Measurements from ENCODE around the gene DAB1.
"Not testable (repeated sequence)": the region's sequence is repeated elsewhere in the genome, so short reads cannot be mapped to it uniquely, and the experiment has no call there.

The DAB1 gene

GRCh38 chr1:57127976-57128375 lies 295.9 kb downstream of the DAB1 start:
- no peak for DNase-seq (ENCODE audit: low spot score)
- FAIRE-seq, result no peak

GRCh38 chr1:57124768-57125446 lies 299.0 kb downstream of the DAB1 start:
- FAIRE-seq (no peak), DNase-seq (ENCODE audit: low spot score) (peak; percentile 15)

DNA sequence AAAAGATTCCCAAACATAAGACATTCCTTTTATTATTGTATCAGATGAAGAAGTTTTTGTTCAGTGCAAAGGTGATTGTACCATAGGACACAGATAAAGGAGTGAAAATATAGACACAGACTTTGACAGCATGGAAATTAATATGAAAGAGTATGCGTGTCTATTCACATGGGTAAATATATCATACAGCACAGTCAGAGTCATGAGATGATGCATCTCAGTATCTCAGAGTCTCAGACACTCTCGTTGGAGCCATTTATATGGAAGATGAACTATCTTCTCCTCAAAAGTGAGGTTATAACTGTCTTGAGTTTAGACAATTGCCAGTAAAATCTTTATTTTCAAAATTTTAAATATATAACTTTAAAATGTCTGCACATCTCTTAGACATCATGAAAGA lies 299.7 kb downstream of the DAB1 start:
- DNase-seq (ENCODE audit: low spot score) (no peak), FAIRE-seq (no peak)

DNA sequence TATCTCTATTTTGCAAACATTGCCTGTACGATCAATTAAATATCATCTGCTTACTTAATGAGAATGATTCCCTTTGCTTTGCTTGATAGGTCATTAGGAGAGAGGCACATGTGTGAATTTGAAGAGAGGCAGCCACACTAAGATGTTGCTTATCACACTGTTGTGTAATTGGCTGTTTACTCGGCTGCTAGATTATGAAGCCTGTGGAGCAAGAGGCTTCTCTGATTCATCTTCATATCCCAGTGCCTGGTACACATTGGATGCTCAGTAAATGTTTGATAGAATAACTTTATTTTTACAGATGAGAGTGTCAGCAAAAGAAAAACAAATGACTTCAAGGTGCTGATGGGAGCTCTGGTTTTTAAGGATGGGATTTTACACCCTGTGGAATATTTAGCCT lies 301.8 kb downstream of the DAB1 start:
- no peak for FAIRE-seq

DNA sequence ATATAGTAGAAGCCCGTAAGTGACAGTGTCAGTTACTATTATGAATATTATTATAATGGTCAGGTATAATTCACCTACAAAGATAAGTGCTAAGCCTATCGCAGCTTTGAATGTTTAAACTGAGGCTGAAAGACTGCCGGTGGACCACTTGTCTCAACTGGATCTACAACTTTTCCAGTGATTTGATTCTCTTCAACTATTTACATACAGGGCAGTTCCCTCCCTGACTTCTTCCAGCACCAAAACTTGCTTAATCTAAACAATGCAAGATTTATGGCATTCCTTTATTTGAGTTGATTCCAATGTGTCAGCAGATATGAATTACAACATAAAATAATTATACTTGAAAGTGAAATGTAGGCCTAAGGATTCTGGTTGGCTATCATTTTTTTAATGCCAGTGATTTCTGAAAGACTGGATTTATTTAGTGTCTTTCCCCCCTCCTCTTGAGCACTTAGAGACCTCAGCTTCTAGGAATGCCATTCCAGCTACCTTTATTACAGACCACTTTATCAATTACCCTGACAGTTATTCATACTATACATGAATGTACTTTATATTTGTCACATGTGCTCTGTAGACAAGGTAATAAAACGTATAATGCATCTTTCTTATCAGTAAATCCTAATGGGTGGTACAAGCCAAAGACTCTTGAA lies 304.8 kb downstream of the DAB1 start:
- FAIRE-seq, result no peak
- DNase-seq (ENCODE audit: low spot score), result no peak

More for the DNA sequence above, 301.8 kb downstream of the DAB1 start:
- no peak for DNase-seq (ENCODE audit: low spot score)

DNA sequence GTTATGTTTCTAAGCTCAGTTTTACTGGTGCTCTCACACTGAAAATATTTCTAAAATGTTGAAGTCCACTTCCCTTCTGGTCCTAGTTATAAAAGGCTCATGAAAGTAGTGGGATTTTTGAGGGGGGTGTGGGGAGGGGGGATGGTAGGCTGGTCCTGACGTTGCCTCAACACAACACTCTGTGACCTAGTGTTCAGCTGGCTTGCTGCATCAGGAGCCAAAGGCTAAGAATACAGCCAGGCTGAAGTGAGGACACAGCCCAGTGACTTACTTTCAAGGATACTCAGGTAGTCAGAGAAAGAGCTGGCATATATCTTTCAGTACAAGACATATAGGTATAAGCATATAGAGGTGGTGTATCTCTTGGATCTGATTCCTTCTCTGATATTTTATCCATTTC lies 306.1 kb downstream of the DAB1 start:
- DNase-seq (ENCODE audit: low spot score) (no peak), FAIRE-seq (no peak)

GRCh38 chr1:57116871-57117270 lies 307.0 kb downstream of the DAB1 start:
- DNase-seq (ENCODE audit: low spot score) (no peak), FAIRE-seq (no peak)

DNA sequence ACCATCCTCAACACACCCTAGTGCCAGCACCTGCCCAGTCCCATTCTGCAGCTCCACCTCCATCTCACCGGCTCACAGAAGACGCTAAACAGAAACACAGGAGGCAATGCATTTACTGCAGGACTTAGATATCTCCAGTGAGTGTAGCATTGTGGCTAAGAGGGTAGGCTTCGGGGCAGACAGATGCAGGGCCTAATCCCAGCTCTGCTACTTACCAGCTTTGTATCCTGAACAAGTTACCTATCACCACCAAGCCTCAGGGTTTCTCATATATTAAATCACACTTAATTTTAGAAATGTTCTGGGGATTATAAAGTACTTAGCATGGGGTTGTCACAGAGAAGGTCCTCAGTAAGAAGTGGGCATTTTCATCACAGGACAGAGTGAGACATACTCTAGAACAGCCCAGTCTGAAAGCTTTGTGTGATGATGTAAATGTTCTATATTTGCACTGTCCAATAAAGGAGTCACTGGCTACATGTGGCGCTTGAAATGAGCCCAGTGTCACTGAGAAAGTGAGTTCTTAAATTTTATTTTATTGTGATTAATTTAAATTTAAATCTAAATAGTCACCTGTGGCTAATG lies 308.7 kb downstream of the DAB1 start:
- FAIRE-seq (no peak), DNase-seq (ENCODE audit: low spot score) (no peak)

- DNase-seq (ENCODE audit: low spot score), result peak; percentile 24
Observed at GRCh38 chr1:57112148-57112547, 311.7 kb downstream of the DAB1 start.

GRCh38 chr1:57111175-57111574 lies 312.7 kb downstream of the DAB1 start:
- FAIRE-seq, result no peak
- no peak for DNase-seq (ENCODE audit: low spot score)

More at GRCh38 chr1:57112148-57112547, 311.7 kb downstream of the DAB1 start:
- FAIRE-seq, result no peak

DNA sequence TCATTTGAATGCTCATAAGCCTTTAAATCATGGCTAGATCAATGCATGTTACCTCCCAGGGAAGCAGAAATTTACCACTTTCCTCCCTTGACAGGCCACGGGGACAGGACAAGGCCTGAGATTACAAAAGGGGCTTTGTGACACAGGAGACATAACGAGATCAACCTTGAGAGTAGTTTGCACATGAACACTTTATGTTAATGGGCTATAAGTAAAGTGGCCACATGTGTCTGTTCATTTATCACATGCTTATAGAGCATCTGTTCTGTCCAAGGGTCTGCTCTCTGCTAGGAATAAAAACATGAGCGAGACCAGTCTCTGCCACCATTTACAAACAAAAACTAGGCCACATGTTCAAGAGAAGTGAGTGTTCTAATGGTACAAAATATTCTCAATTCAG lies 314.0 kb downstream of the DAB1 start:
- FAIRE-seq (no peak), DNase-seq (ENCODE audit: low spot score) (no peak)

- DNase-seq (ENCODE audit: low spot score), result no peak
- no peak for FAIRE-seq
Observed at GRCh38 chr1:57109247-57109646, 314.6 kb downstream of the DAB1 start.

GRCh38 chr1:57106296-57106695 lies 317.6 kb downstream of the DAB1 start:
- DNase-seq (ENCODE audit: low spot score), result no peak
- FAIRE-seq, result no peak

- no peak for DNase-seq (ENCODE audit: low spot score)
- no peak for FAIRE-seq
Observed at GRCh38 chr1:57102561-57103326, 321.1 kb downstream of the DAB1 start.

- DNase-seq (ENCODE audit: low spot score), result no peak
- no peak for FAIRE-seq
Observed at GRCh38 chr1:57101209-57101608, 322.7 kb downstream of the DAB1 start.

GRCh38 chr1:57094749-57095148 lies 329.1 kb downstream of the DAB1 start:
- DNase-seq (ENCODE audit: low spot score) (no peak), FAIRE-seq (no peak)

- FAIRE-seq (no peak), DNase-seq (ENCODE audit: low spot score) (no peak)
Observed at GRCh38 chr1:57093122-57093521, 330.7 kb downstream of the DAB1 start.

DNA sequence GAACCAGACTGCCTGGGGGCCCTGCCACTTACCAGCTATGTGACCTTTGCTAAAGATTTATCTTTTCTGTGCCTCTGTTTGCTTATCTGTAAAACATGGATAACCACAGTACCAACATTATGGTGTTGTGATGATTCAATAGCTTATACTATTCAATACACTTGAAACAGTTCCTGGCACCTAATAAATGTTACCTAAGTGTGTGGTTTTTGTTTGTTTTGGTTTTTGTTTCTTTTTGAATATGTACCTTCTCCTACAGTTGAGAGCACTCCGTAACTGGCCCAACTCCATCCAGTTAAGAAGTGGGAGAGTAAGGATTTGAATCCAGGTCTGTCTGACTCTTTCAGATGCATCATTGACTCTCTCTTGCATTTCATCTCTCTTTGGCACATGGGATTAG lies 332.2 kb downstream of the DAB1 start:
- DNase-seq (ENCODE audit: low spot score) (no peak), FAIRE-seq (no peak)

- no peak for FAIRE-seq
- DNase-seq (ENCODE audit: low spot score), result no peak
Observed at GRCh38 chr1:57089855-57090254, 334.0 kb downstream of the DAB1 start.

DNA sequence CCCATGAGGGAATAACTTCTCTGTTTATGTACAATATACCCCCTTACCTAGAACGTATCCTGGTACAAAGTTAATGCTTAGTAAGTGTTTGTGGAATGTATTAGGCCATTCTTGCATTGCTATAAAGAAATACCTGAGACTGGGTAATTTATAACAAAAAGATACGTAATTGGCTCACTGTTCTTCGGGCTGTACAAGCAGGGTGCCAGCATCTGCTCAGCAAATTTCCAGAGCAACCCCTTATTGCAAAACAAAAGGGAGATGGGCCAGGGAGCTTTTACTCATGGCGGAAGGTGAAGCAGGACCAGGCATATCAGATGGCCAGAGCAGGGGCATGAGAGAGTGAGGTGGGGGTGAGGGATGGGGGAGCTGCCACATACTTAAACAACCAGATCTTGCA lies 334.6 kb downstream of the DAB1 start:
- DNase-seq (ENCODE audit: low spot score) (no peak), FAIRE-seq (no peak)

DNA sequence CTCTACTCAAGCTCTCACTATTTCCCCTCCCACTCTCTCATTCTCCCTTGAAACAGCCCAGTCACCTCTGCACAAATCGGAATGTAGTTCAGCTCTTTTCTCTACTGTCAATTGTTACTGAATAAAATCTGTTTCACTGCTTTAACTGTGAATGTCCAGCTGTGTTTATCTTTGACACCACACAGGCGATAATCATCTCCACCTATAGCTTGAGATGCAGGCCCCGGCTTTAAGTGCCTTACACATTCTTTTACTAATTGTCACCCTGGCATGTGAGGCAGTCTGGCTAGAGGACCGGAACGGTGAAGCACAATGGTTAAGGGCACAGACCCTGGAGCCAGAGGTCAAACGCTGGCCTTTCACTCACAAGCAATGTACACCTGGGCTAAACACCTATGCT lies 335.2 kb downstream of the DAB1 start:
- DNase-seq (ENCODE audit: low spot score) (no peak), FAIRE-seq (no peak)

DNA sequence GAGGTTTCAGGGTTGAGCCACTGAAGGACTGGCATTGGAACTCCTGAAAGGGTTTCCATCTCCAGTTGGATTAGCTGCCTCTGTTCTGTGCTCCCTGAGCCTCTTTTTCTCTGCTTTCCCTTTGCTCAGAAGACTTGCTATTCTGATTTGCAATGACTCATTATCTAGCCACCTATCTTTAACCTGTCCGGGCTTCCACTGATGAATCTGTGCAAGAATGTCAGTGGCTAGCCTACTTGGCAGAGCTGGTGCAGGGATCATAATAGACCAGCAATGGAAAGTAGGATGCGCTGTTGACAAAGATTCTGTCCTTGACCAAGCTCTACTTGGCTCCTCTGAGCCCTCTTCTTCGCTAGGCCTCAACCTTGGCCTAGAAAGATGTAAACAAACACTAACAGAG lies 336.2 kb downstream of the DAB1 start:
- DNase-seq (ENCODE audit: low spot score); FAIRE-seq: not testable (repeated sequence)

Data from urothelium cell line (cell line).